A673 (cell line): ENCODE measurements around the gene SLC2A13. TPM values are rescaled to one million over a fixed set of nuclear protein-coding genes. Genes with fewer than 3 reads are reported as not detected.
A peak's percentile ranks its signal among the peaks of the same experiment; 100 is the strongest.

ENCODE experiments used
- BruUV-seq: library from RNA; stranded (reverse); fragments of 400-500 nt; replicated peaks from 2 replicates; lab custom pipeline; 2021; lab: Mats Ljungman, UMichigan
- CTCF ChIA-PET: fragments of 300-600 bp; sonication (Branson Sonifier 250); formaldehyde crosslinking; loops from one replicate; lab custom pipeline; 2022; ENCODE audit warnings: antibody characterized with exemption; lab: Charles Lee
- POLR2A ChIA-PET: fragments of 300-600 bp; sonication (Branson Sonifier 250); formaldehyde crosslinking; loops from one replicate; lab custom pipeline; 2022; ENCODE audit warnings: antibody characterized with exemption; ENCODE audit not compliant: low non-redundant PET; lab: Charles Lee
- DNase-seq: peaks from one replicate; pipeline ENCODE4 v3.0.0-alpha.2; 2015; ENCODE audit warnings: low spot score
- H3K27ac ChIP-seq: fragments of 200-600 bp; sonication (generic); 2 replicates; pipeline ENCODE4 v1.5.1; 2016; ENCODE audit warnings: mixed run types, low read depth, mild to moderate bottlenecking, mixed read lengths, antibody characterized with exemption, low read length; ENCODE audit not compliant: poor library complexity, severe bottlenecking
- H3K27me3 ChIP-seq: fragments of 200-600 bp; sonication (generic); replicated peaks from 2 replicates; pipeline ENCODE4 v1.6.1; 2017; ENCODE audit warnings: mixed run types, low read depth, mild to moderate bottlenecking, mixed read lengths, antibody characterized with exemption, low read length; ENCODE audit not compliant: insufficient read depth, poor library complexity
- H3K36me3 ChIP-seq: fragments of 200-600 bp; sonication (generic); 2 replicates; pipeline ENCODE4 v1.6.1; 2016; ENCODE audit warnings: mixed run types, mild to moderate bottlenecking, mixed read lengths, antibody characterized with exemption, low read length; ENCODE audit not compliant: insufficient read depth, poor library complexity, severe bottlenecking
- H3K4me1 ChIP-seq: fragments of 200-600 bp; sonication (generic); 2 replicates; pipeline ENCODE4 v1.6.1; 2017; ENCODE audit warnings: mixed run types, mild to moderate bottlenecking, mixed read lengths, antibody characterized with exemption, low read length; ENCODE audit not compliant: insufficient read depth, poor library complexity, severe bottlenecking
- H3K4me3 ChIP-seq: fragments of 200-600 bp; sonication (generic); 2 replicates; pipeline ENCODE4 v1.5.1; 2016; ENCODE audit warnings: low read depth, mixed run types, mild to moderate bottlenecking, mixed read lengths, low read length; ENCODE audit not compliant: poor library complexity, severe bottlenecking
- H3K9me3 ChIP-seq: fragments of 200-600 bp; sonication (generic); 2 replicates; pipeline ENCODE4 v1.6.1; 2016; ENCODE audit warnings: mixed run types, low read depth, mild to moderate bottlenecking, mixed read lengths, antibody characterized with exemption, low read length; ENCODE audit not compliant: poor library complexity, severe bottlenecking
- CTCF ChIP-seq: fragments of 300-800, 200-600 bp; sonication (generic); conservative IDR thresholded peaks from 2 replicates; pipeline ENCODE4 v1.5.1; 2017; ENCODE audit warnings: low read depth, mild to moderate bottlenecking, antibody characterized with exemption, low read length, moderate library complexity, mixed read lengths
- EZH2 ChIP-seq: fragments of 200-600 bp; sonication (generic); IDR thresholded peaks from 2 replicates; pipeline ENCODE4 v1.6.1; 2017; ENCODE audit warnings: borderline replicate concordance, low read depth, mild to moderate bottlenecking, mixed read lengths, antibody characterized with exemption, low read length; ENCODE audit not compliant: poor library complexity, severe bottlenecking
- intact Hi-C: fragments of 100-400 bp; cut with micrococcal nuclease; formaldehyde crosslinking; loops from one replicate; pipeline ENCODE4 v1.10.0; 2022; ENCODE audit not compliant: unreplicated experiment
- total RNA-seq: library from RNA; stranded (reverse); gene quantifications from 2 replicates; pipeline ENCODE4 v1.2.3, GENCODE V29; 2021

The SLC2A13 gene
- total RNA-seq, 1 experiment from 2014 or later = 9.1 TPM

GRCh38 chr12:39975374-39975918 lies 130.4 kb downstream of the SLC2A13 start:
- H3K9me3 ChIP-seq = no peaks in the 10 kb centered on the region
- H3K4me3 ChIP-seq = no peak overlapping the region
- intact Hi-C loops = no loop called here
- BruUV-seq = no TSS peak
- H3K4me1 ChIP-seq = peaks cover 10% of the 10 kb centered on the region
- H3K36me3 ChIP-seq = no peaks in the 10 kb centered on the region
- no peak for DNase-seq
- no peak for TF ChIP-seq EZH2
- TF ChIP-seq CTCF = no peak
- H3K27me3 ChIP-seq = no peaks in the 10 kb centered on the region
- ChIA-PET CTCF (no interaction called here), POLR2A (no interaction called here)
- no peak overlapping the region for H3K27ac ChIP-seq

- Histone ChIP-seq H3K27me3 (no peaks in the 10 kb centered on the region), H3K27ac (no peak overlapping the region), H3K9me3 (no peaks in the 10 kb centered on the region), H3K4me3 (no peak overlapping the region), H3K4me1 (peaks cover 10% of the 10 kb centered on the region), H3K36me3 (no peaks in the 10 kb centered on the region)
- ChIA-PET CTCF (no interaction called here), POLR2A (no interaction called here)
- DNase-seq = peak; percentile 42
- intact Hi-C loops = no loop called here
- BruUV-seq = no TSS peak
- TF ChIP-seq CTCF = no peak
- no peak for TF ChIP-seq EZH2
Observed at GRCh38 chr12:39972119-39972518, 133.8 kb downstream of the SLC2A13 start.

GRCh38 chr12:39971348-39971747 lies 134.5 kb downstream of the SLC2A13 start:
- Histone ChIP-seq H3K27me3 (no peaks in the 10 kb centered on the region), H3K27ac (no peak overlapping the region), H3K9me3 (no peaks in the 10 kb centered on the region), H3K4me1 (peaks cover 16% of the 10 kb centered on the region), H3K36me3 (no peaks in the 10 kb centered on the region), H3K4me3 (no peak overlapping the region)
- POLR2A ChIA-PET = no interaction called here
- no peak for TF ChIP-seq CTCF
- TF ChIP-seq EZH2 = no peak
- no TSS peak for BruUV-seq
- CTCF ChIA-PET = no interaction called here
- DNase-seq = no peak
- intact Hi-C loops = no loop called here
